NCI-H510A treated with DMSO at 0.1 percent for 48 hours (cell line): Measurements from ENCODE around the gene ARHGAP6.

Experiments used
- DNase-seq: peaks from one replicate; lab custom pipeline; 2025; lab: John Stamatoyannopoulos, UW

The ARHGAP6 gene

DNA sequence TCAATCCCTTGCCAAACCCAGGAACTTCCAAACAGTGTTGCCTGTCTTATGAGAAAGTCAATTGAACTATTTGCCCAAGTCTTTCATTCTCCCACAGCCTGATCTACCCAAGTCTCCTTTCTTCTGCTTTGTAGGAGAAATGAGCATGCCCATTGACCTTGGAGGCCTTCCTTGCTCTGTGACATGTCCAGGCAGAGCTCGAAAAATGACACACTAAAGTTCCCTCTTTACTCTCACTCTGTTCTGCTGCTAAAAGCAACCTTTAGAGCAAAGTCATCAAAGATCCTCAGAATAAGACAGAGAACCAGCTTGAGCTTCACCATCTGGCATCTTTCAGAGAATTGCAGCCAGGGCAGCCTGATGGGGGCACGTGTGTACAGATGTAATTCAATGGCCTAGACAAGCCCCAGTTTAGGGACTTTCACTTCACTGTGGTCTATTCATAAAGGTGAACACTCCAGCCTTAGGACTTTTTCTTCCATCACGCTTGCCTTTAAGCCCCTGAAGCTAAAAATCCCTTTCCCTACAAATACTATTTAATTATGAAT is 236.1 kb downstream of the ARHGAP6 start:
- no peak for DNase-seq

DNA sequence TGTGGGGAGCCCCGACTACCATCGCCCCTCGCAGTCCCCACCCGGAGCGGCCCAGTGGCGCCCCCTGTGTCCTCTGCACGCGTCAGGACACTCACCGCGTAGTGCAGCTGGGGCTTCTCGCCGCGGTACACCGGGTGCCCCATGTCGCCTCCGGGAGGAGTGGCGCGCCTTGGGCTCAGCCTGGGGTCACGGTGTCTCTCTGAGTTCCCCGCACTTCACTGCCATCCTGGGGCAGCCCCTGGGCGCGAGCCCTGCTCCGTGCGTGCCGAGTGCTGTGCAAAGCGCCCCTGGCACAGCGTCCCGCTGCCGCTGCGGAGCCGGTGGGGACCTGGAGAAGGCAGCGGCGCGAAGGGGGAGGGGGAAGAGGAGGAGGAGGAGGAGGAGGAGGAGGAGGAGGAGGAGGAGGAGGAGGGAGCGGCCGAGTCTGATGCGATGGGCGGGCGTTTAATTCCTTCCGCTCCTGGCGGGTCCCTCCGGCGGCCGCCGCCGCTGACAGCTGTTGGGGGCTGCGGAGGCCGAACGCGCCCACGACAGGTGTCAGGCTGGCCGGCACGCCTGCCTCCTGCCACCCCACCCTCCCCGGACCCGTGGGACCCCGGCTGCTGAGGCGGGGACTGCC is 238.2 kb downstream of the ARHGAP6 start:
- DNase-seq = no peak

DNA sequence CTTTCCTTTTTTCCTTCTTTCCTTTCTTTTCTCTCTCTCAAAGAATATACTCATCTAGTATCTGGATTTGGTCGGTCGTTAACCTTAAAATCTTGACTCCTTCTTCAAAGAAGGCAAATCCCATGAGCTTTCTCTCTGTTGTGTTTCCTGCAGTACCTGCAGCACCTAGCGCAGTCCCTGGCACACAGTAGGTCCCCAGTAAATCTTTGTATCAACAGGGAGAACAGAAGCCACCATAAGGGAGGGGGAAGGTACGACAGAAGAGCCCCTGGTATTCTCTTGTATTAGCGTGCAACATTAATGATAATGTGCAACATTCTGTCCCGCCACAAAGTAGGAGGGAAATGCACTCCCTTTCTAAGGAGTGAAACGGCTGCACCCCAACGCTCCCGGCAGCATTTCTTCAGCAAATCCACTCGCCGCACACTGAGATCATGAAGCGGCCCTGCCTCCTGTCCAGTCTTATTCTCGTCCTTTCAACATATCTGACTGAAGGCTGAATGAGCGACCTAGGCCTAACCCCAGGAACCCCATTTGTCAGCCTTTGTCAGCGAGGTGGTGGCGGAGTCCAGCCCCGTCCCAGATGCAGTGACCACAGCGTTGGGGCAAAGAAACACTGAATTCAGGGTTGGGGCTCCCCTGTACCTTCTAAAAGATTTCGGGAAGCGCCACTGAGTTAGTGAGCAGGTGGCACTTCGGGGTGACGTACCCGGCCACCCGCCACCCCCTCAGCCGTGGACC is 238.8 kb downstream of the ARHGAP6 start:
- no peak for DNase-seq

DNA sequence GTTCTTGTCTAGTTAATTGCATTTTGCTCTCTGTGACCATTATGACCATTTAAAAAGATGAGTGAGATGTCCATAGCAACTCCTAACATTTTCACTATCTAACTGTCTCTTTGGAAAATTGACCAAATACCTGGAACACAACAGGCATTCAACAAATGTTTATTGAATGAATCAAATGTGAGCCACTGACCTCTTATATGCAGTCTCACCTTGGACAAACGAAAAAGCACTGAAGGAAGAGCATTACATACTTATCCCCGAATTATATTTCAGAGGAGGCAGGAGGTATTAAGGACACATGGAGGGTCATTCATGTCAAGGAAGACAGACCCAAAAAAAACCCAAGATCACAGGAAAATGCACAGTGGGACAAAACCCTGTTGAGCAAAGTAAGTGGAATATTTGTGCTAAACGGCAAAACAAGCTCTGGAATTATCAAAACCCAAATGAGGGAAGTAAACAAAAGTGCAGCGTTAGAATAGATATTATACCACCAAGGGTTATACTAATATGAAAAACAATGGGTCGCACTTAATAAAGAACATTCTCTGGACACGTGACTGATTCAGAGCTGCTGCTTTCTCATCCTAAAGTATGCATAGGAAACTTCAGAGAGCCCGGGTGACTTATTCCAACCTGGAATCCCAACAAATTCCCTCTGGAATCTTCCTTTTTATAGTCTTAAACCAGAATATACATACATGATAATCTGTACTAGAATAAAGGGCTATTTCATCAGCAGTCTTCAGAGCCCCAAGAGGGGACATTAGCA is 240.6 kb downstream of the ARHGAP6 start:
- DNase-seq = no peak

DNA sequence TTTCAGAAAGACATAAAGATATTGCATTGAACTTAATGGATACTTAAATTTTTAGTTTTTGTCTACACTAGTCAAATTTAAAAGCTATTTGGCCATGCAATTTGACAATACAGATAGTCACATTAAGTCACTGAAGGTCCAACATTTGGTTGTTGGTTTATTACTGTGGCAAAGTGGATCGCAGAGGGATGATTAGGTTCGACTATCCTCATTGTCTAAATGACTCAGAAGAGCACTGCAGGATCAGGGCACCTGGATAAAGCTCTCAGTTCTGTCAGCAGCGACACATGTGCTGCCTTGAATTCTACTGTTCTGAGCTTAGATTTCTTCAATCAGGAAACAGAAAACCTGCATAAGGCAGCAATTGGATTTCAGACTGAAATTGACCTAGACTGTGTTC is 241.8 kb downstream of the ARHGAP6 start:
- DNase-seq = no peak

DNA sequence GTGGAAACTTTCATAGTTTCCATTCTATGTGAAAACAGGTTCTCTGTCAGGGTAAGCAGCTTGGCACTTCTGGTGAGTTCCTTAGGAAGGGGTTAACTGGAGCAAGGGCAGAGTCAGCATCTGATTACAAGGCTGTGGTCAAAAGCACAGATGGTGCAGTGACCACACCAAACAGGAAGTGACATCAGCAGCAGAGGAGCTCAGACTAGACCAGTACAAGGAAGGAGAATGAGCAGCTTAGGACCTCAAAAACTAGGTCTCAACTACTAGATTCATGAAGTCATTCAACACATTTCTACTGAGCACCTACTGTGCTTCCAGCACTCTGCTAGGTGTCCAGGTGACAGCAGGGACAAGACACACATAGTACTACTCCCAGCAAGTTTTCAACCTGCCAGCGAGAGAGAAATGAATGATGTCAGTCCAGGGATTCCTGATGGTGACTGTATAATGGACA is 242.3 kb downstream of the ARHGAP6 start:
- DNase-seq = no peak

DNA sequence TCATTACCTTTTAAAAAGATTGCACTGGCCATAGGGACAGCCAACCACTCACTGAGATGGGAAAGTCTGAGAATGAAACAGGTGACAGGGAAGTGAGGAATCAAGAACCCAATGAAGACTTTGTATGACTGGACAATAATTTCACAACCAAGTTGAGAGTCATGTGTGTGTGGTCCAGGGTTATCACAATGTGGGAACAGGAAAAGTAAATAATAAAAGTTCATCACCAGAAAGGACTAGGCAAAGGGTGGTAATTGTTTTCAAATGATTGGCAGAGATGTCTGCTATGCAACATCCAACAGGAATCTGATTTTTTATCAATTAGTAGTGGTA is 243.2 kb downstream of the ARHGAP6 start:
- DNase-seq = no peak

DNA sequence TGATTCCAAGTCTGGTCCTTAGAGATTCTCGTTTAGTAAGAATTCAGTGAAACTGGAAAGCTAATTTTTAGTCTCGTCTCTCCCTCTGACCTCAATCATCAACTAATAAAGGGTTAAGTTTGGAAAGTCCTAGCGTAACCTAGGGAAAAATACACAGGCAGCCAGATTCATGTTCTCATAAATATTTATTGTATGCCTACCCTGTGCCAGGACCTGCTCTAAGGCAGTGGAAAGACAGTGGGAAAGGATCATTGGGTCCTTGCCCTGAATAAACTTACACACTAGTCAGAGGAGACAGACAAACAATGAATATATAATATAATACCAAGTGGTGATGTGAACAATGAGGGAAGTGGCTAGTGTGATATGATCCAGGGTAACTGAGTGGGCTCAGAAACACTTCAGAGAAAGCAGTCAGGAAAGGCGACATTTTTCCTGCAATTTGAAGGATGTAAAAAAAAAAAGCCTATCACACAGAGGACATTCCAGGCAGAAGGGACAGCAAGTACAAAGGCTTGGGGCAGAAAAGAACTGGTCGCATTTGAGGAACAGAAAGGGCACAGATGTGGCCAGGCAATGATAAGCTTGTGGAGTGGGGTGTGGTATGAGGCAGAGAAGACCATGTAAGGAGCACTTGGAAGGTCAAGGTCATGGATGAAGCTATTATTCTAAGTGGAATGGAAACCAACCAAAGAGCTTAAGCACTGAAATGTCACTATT is 243.8 kb downstream of the ARHGAP6 start:
- DNase-seq = no peak

DNA sequence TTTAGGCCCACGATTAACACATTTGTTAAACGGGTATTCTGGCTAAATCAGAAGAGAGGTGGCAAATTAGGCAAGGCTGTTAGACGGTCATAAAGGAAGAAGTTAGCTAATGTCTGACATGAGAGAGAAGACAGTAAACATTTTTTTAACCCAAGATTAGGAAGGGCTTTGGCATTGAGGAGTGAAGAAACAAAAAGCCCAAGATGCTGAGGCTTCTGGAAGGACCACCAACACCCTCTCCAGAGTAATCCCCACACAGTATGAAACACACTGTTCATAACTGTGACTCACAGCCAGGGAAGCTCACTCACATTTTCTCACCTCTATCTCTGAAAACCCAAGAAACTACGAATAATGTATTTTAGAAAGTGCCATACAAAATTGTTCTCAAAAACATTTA is 244.9 kb downstream of the ARHGAP6 start:
- DNase-seq = no peak

DNA sequence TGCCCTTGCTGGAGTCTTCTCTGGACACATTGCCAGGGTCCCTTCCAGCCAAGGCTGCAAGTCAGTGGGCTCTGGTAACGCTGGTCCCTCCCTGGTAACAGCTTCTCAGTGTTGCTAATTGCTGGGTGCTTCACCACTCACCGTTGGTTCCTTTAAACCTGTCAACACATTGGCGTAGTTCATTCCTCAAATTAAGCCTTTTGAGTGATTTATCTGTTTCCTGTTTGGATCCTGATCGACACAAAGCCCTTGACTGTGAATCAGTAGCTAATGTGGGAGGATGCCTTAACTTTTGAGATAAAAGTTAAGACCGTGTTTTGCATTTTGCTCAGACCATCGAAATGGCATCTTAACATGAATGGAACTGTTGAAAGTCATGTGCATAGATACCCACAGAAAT is 246.6 kb downstream of the ARHGAP6 start:
- DNase-seq = no peak

DNA sequence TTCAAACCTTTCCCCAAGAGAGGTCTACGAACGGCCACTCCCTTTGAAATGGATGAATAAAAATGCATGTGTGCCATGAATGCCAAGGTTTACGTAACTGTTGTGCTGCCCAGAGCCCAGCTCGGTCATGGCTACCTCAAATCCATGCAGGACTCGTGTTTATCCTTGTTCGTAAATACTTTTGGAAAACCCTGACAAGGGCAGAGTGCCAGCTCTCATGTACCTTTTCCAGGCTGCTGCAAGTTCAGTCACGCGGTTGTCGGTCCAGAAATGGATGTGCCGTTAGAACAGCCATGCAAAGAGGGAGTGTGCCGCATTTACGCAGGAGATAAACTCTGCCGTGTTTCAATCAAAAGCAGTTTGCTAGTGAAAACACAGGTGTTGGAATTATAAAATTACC is 249.1 kb downstream of the ARHGAP6 start:
- no peak for DNase-seq

DNA sequence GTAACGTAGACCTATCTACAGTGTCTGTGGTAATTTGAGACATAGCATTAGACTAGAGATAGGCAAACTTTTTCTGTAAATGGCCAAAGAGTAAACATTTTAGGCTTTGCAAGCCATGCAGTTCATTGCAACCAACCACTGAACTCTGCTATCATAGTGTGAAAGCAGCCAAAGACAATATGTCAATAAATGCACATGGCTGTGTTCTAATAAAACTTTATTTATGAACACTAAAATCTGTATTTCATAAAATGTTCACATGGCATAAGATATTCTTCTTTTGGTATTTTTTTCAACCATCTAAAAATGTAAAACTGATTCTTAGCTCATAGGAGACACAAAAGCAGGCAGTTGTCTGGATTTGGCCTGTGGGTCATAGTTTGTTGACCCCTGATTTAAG is 251.6 kb downstream of the ARHGAP6 start:
- DNase-seq = no peak

DNA sequence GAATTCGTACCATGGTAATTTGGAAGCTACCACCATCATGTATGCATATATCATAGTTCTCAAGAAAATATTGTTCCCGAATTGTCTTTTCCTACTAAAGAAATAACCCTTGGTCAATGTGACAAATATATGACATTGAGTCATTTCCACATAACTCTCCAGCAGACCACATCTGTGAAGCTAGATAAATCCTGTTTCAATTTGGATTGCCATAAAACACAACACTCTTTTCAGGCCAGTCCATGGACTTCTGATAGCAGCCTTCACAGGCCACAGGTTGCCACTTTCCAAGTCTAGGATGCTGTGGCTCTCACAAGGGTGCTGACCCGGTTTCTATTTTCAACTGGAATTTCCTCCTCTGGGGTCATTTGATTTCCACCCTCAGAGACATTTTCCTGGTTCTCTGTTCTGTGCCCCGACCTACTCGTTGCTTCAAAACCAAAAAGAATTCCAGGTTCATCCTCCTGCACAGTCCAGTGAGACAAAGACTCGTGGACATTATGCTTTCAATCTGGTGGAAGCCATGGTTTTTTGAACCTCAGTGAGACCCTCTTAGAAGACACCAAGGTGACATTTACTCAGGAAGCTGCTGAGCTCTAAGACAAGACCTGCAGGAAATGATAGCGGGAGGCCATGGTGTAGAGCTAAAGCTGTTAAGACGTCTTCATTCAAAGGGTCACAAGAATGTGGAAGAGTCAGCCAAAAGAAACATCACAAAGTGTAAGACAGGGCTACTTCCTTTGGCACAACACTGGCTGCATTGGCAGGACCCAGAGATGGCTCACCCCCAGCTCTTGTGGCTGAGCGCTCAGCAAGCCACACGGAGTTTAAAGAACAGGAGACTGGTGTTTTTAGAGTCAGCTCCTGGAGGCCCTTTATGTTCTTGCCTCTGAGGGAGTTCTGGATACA is 252.8 kb downstream of the ARHGAP6 start:
- no peak for DNase-seq

DNA sequence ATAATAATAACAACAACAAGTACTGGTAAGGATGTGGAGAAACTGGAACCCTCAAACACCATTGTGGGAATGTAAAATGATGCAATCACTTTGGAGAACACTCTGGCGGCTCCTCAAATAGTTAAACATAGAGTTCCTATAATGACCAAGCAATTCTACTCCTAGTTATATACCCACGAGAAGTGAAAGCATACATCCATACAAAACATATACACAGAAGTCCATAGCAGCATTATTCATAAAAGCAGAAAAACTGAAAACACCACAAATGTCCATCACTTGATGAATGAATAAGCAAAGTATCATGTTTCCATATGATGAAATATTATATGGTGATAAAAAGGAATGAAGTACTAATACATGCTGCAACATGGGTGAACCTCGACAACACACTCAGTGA is 255.8 kb downstream of the ARHGAP6 start:
- DNase-seq = no peak

DNA sequence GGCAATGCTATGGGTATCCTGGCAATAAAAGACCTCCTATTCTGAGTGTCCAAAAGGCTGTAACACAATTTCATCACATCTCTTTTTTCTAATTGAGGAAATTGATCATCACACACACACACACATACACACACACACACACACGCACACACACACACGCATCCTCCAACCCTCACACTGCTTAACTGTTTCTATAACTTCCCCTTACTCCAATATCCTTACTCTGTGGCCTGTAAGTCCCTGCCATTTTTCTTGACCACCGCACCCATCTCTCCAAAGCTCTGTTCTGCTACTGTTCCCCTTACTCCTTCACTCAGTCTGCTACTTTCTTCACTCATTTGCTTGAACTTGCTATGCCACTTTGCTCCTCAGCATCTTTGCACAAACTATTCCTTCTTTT is 256.9 kb downstream of the ARHGAP6 start:
- no peak for DNase-seq

DNA sequence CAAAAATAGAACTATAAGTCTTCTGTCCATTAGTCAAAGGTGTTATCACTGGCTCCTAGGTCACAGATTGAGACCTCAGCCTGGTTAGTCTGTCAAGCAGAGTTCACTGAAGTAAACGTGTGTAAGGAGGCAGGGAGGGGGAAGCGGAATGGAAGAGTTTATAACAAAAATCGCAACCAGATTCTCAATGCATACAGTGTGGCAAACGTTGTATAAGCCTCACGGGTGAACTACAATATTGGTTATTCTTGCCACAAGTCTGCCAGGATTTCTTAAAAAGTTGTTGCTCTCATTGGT is 257.7 kb downstream of the ARHGAP6 start:
- DNase-seq = no peak

DNA sequence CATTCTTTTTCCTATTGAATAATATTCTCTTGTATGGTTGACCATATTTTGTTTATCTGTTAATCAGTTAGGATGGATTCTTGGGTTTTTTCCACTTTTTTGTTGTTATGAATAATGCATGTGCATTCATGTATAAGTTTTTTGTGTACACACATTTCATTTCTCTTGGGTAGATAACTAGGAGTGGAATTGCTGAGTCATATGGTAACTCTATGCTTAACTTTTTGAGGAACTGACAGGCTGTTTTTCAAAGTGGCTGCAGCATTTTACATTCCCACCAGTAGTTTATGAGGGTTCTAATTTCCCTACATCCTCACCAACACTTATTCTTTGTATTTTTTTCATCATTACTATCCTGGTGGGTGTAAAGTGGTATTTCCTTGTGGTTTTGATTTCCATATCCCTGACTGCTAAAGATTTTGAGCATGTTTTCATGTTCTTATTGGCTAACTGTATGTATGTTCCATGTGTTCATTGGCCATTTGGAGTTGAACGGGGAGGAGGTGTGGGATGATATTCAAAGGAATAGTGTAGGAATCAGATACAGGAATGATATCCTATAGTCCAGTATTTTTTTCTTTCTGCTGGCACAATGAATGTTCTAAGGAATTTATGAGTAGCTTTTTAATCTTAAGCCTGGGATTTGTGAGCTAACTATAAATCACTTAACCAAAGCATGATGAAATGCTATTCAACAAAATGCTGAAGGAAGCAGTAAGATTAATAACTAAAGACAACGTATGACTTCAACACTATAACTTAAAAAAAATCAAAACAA is 258.2 kb downstream of the ARHGAP6 start:
- no peak for DNase-seq

DNA sequence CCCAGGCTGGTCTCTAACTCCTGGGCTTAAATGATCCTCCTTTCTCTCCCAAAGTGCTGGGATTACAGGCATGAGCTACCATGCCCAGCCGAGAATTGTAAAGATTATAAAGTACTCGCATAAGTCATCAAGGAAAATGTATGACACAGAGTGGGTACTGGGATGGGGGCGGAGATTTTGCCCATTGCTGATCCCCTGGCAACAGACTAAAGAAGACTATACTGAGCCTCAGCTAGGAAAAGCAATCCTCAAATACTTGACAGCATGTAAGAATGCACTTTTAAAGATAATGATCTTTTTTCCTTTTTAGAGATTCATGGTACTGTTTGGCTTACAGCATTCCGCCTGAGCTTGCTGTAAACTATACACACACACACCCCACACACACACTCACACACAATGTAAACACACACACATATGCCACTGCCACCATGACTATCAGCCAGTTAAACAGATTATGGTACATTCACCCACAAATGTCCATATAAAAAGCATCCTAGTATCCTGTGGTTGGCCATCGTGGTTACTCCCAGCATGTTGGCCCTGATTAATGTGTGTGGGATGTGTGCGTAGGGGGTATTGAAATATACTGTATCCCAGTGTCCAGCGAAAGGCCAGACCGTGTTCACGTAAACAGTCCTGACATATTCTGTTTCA is 259.5 kb downstream of the ARHGAP6 start:
- DNase-seq = no peak

DNA sequence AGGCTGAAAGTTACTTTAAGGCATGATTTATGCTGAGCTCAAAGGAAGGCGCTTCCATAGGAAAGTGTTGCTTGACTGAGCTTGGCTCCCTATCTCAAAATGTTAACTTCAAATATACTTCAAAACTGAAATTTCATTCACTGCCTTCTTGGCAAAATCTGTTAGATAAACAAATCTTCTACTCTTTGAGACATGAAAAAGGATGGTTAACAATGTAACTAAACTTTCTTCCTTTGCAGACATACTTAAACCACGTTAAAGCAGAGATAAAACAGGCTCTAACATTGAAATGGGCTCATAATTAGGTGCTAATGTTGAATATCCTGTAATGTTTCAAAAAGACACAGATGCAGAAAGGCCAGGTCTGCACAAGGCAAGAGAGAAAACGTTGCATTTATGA is 262.1 kb downstream of the ARHGAP6 start:
- DNase-seq = no peak

DNA sequence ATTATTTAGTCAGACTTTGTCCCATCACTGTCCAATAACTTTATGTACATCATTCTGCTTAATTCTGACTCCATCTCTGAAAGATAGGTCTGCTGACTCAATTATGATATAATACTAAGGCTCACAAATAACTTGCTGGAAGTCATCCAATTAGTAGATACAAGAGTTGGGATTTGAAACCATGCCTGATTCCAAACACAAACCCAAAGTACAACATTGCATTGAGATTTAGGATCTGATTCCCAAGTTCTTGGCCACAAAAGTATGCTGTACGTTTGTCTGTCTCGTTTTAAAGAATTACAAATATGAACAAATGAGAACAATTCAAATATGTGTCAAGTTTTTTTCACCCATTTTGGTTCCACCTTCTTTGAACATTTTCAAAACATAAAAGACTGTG is 263.8 kb downstream of the ARHGAP6 start:
- DNase-seq = no peak
